ENCODE results near the gene NECAB2.

DNA sequence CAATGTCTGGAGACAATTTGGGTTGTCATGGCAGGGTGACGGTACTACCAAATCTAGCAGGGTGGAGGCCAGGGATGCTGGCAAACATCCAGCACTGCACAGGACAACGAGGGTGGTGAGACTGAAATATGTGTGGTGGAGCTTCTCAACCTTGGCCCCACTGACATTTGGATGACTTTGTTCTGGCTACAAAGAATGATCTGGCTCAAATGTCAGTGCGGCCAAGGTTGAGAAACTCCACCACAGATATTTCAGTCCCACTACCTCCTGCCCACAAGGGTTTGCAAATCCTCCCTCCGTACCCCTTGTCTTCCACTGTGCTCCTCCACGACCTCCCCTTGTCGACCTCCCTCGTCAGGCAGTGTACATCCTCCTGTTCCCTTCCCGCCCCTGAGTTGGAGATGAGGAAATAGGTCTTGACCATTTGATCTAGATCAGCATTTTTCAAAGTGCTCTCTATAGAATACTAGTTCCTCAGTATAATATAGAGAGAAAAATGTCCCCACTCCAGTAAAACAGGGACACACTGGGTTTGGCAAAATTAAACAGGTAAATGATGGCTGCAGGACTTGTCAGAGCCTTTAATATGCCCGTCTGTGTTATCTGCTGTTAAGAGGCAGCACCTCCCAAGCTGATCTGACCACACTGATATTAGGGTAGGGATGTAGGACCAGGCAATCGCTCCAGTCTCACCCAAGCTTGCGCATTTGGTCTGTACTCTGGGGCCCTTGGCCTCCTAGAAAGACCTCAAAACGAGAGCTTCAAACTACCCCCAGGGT, 8.2 kb upstream of the NECAB2 start:
- TF ChIP-seq, protein P1, sequence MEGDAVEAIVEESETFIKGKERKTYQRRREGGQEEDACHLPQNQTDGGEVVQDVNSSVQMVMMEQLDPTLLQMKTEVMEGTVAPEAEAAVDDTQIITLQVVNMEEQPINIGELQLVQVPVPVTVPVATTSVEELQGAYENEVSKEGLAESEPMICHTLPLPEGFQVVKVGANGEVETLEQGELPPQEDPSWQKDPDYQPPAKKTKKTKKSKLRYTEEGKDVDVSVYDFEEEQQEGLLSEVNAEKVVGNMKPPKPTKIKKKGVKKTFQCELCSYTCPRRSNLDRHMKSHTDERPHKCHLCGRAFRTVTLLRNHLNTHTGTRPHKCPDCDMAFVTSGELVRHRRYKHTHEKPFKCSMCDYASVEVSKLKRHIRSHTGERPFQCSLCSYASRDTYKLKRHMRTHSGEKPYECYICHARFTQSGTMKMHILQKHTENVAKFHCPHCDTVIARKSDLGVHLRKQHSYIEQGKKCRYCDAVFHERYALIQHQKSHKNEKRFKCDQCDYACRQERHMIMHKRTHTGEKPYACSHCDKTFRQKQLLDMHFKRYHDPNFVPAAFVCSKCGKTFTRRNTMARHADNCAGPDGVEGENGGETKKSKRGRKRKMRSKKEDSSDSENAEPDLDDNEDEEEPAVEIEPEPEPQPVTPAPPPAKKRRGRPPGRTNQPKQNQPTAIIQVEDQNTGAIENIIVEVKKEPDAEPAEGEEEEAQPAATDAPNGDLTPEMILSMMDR (IDR thresholded peaks at IDR 0.05): no peak
- no peak for TF ChIP-seq POLR2A (IDR thresholded peaks at IDR 0.05)
- no peak for TF ChIP-seq POLR2AphosphoS5 (IDR thresholded peaks at IDR 0.05)

Measured in gastroesophageal sphincter (tissue), 3 donors.